AG10803 (cell line): ENCODE measurements around the gene MORN2.

Experiments
- DNase-seq: peaks from one replicate; pipeline ENCODE4 v3.0.0; 2010; ENCODE audit warnings: low read depth
- H3K4me3 ChIP-seq: 2 replicates; pipeline ENCODE4 v1.5.1; 2011; ENCODE audit warnings: mild to moderate bottlenecking, low read length, control low read depth
- TF ChIP-seq, protein P1 (sequence below): conservative IDR thresholded peaks from 2 replicates; pipeline ENCODE4 v1.5.1; 2011; ENCODE audit warnings: mild to moderate bottlenecking, low read length, control low read depth, inconsistent platforms

The MORN2 gene

DNA sequence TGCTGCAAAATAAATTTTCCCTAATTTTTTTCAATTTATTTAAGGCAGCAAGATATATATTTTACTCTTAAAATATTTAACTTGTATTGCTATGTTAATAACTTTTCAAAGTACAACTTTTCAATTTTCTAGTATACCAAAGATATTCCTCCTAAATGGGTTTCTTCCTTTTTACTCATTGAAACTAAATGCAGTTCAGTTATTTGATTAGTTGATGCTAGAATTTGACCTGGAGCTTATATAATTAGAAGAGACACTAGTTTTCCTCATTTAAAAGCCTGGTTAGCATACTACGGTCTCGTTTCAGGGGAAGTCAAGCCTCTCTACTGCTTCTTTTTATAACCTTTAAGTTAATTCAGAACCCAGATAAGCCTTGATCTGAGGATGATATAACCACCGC is 13.8 kb downstream of the MORN2 start, which contains the start of gene ARHGEF33:
ARHGEF33 (plus strand) TSS at position 301 of the 400 bp plus-strand sequence. CDS start 29,573 bp downstream, outside the sequence.
- no peak within 1 kb of the TSS for H3K4me3 ChIP-seq
- no peak for DNase-seq
- TF ChIP-seq, protein P1, sequence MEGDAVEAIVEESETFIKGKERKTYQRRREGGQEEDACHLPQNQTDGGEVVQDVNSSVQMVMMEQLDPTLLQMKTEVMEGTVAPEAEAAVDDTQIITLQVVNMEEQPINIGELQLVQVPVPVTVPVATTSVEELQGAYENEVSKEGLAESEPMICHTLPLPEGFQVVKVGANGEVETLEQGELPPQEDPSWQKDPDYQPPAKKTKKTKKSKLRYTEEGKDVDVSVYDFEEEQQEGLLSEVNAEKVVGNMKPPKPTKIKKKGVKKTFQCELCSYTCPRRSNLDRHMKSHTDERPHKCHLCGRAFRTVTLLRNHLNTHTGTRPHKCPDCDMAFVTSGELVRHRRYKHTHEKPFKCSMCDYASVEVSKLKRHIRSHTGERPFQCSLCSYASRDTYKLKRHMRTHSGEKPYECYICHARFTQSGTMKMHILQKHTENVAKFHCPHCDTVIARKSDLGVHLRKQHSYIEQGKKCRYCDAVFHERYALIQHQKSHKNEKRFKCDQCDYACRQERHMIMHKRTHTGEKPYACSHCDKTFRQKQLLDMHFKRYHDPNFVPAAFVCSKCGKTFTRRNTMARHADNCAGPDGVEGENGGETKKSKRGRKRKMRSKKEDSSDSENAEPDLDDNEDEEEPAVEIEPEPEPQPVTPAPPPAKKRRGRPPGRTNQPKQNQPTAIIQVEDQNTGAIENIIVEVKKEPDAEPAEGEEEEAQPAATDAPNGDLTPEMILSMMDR, result no peak

DNA sequence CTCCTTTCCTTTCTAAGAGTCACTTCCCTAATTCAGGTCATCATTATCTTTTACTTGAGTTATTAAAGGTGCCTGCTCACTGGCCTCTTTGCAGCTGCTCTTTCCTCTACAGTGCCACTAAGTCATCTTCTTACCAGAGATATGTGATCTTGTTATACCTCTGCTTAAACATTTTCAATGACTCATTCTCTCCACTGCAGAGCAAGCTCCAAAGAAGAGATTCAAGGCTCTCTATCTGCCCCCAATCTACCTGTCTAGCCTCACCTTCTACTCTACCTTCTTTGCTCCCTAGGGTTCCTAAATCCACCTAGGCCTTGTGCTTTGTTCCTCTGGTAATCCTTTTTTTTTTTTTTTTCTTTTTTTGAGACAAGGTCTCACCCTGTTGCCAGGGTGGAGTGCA is 17.0 kb downstream of the MORN2 start:
- H3K4me3 ChIP-seq, result no peak overlapping the region
- TF ChIP-seq, protein P1, result no peak
- DNase-seq, result no peak

DNA sequence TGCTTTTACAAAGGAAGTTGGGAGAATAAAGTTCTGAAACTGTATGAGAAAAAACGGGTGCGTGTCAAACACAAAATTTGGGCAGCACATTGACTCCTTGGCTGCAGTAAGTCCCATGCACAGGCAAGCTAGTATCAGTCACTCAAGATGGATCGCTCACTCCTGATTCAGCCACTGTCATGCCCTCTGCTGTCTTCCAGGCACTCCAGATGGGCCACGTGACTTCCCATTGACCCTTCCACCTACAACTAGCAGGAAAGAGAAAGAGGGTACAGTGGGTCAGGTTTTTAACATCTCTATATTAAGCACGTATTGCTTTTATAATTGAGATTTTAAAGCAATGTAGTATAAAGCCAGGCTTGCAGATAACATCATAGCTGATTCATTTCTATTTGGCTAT is 22.5 kb downstream of the MORN2 start:
- DNase-seq, result no peak
- TF ChIP-seq, protein P1, result no peak
- H3K4me3 ChIP-seq, result no peak overlapping the region

DNA sequence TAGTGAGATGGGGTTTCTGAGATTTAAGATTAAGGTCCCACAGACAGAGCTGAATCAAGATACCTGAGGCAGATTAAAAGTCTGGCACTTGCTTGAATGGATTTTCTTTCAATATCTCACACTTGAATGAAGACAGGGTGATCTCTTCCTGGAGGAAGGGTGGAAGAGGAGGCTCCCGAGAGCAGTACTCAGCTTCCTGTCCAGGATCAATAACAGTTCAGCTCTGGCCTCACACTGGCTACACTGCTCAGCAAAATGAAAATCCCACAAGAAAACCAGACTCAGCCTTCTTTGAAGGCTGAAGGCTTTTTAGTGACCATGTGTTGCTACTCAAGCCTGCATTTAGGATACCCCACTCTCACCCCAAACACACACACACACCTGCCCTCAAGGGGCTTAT is 24.9 kb downstream of the MORN2 start:
- no peak overlapping the region for H3K4me3 ChIP-seq
- no peak for DNase-seq
- TF ChIP-seq, protein P1, result no peak

DNA sequence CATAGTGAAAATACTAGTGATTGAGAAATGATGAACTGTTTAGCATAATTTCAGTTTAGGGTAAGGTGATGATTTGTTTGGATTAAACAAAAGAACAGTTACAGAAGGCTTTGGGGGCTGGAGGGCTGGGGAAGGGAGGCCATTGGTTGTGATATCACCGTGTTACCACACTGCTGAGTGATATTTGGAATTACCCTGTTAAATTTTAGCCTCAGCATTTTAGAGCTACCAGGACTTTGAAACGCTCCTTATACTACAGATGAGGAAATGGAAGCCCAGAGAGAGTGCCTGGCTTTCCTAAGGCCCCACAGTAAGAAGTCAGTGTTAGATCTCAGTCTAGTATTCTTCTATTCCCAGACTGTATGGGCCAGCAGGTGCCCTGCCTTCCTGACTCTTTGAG is 29.5 kb downstream of the MORN2 start:
- no peak for DNase-seq
- TF ChIP-seq, protein P1, result no peak
- no peak overlapping the region for H3K4me3 ChIP-seq

DNA sequence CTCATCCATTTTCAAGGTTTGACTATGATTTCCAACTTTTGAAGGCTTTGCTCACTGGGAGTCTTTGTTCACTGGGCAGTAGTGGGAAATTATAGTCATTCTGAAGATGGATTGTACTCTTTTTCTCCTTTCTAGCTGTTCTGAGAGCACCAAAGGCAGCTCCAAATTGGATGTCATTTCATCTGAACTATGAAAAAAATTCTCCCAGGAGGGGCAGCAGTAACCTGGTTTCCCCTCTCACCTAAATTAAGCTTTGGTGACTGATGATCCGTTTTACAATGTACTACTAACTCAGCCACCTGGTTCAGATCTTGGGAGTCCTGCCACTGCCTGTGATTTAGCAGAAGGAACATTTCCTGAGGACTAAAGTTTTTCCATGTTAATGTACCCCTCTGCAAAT is 31.5 kb downstream of the MORN2 start:
- TF ChIP-seq, protein P1, result no peak
- DNase-seq, result no peak
- no peak overlapping the region for H3K4me3 ChIP-seq

DNA sequence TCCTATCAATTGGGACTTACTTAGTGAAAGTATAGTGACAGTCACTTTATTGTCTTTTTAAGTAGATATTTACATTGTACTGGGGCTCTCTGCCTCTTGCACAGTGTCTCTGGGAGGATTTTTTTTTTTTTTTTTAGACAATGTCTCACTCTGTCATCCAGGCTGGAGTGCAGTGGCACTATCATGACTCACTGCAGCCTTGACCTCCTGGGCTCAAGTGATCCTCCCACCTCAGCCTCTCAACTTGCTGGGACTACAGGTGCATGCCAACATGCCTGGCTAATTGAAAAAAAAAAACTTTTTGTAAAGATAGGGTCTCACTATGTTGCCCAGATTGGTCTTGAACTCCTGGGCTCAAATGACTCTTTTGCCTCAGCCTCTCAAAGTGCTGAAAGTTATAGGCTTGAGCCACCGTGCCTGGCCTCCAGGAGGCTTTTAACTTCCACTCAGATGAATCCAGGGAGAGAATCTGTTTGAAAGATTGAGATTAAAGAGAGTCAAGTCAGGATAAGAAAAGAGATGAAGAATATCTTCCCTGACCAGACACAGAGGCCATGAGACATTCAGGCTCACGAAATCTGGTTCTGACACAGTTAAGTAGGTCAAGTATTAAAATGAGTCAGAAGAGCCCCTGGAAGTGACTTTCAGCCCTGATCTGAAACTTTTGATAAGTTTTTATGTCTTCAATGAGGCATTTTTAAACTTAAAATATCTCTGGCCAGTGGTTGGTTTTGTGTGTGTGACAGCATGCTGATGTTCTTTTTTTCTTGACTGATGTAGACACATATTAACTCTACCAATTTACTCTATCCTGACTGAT is 32.2 kb downstream of the MORN2 start:
- H3K4me3 ChIP-seq, result no peak overlapping the region
- TF ChIP-seq, protein P1, result no peak
- no peak for DNase-seq
